ENCODE results near the gene ADPRM.
A peak's percentile ranks its signal among the peaks of the same experiment; 100 is the strongest.
"Not testable (repeated sequence)": the region's sequence is repeated elsewhere in the genome, so short reads cannot be mapped to it uniquely, and the experiment has no call there.

ADPRM gene
- 3.2 to 11.0 (median 5.2) reads per million in 18 experiments for total RNA-seq

- peak; percentile 95 to 97 for DNase-seq
Measured at GRCh38 chr17:10697092-10698081, at the start of gene ADPRM, which contains the start of gene SCO1. ADPRM (plus strand) TSS chr17:10697594; CDS start chr17:10704927, 7,333 bp downstream. SCO1 (minus strand) TSS chr17:10697533; CDS start chr17:10697507, 26 bp downstream.

- no peak for DNase-seq
Measured at GRCh38 chr17:10648381-10648780, 49.0 kb upstream of the ADPRM start.

GRCh38 chr17:10648956-10649355, 48.4 kb upstream of the ADPRM start:
- no peak for DNase-seq

- no peak for DNase-seq
Measured at GRCh38 chr17:10649602-10650001, 47.8 kb upstream of the ADPRM start.

- no peak for DNase-seq
Measured at GRCh38 chr17:10651927-10652326, 45.5 kb upstream of the ADPRM start.

GRCh38 chr17:10652984-10653659, 44.3 kb upstream of the ADPRM start:
- DNase-seq: peak; percentile 69 to 72

- no peak for DNase-seq
Measured at GRCh38 chr17:10653987-10654386, 43.4 kb upstream of the ADPRM start.

- no peak for DNase-seq
Measured at GRCh38 chr17:10657148-10657547, 40.2 kb upstream of the ADPRM start, which contains the start of gene MYH3. MYH3 (minus strand) TSS chr17:10657309; CDS start chr17:10655064, 2,245 bp downstream.

- no peak for DNase-seq
Measured at GRCh38 chr17:10657879-10658278, 39.5 kb upstream of the ADPRM start.

GRCh38 chr17:10661437-10661836, 36.0 kb upstream of the ADPRM start:
- DNase-seq: no peak

GRCh38 chr17:10663231-10663630, 34.2 kb upstream of the ADPRM start:
- DNase-seq: no peak

- DNase-seq: no peak
Measured at GRCh38 chr17:10664571-10664970, 32.8 kb upstream of the ADPRM start.

- no peak for DNase-seq
Measured at GRCh38 chr17:10666906-10667305, 30.5 kb upstream of the ADPRM start.

- DNase-seq: no peak
Measured at GRCh38 chr17:10668775-10669174, 28.6 kb upstream of the ADPRM start.

GRCh38 chr17:10673312-10673711, 24.1 kb upstream of the ADPRM start:
- no peak for DNase-seq

GRCh38 chr17:10674704-10675103, 22.7 kb upstream of the ADPRM start:
- no peak for DNase-seq

- no peak for DNase-seq
Measured at GRCh38 chr17:10681866-10682446, 15.4 kb upstream of the ADPRM start.

- DNase-seq: peak; percentile 8 to 47
Measured at GRCh38 chr17:10683853-10684252, 13.5 kb upstream of the ADPRM start.

- no peak for DNase-seq
Measured at GRCh38 chr17:10687499-10687898, 9.9 kb upstream of the ADPRM start.

- DNase-seq: not testable (repeated sequence)
Measured at GRCh38 chr17:10695875-10696407, 1.5 kb upstream of the ADPRM start.

- peak; percentile 17 to 34 for DNase-seq
Measured at GRCh38 chr17:10698096-10698818, 863 bp downstream of the ADPRM start.

- DNase-seq: no peak
Measured at GRCh38 chr17:10699856-10700255, 2.5 kb downstream of the ADPRM start.
